Mammary epithelial cell (primary cell): ENCODE results near the gene RPEL1.
"Not testable (repeated sequence)": the region's sequence is repeated elsewhere in the genome, so short reads cannot be mapped to it uniquely, and the experiment has no call there.

Experiments
- CTCF ChIP-seq, 2 donors: IDR thresholded peaks in 1 of 2; conservative IDR thresholded peaks in 1 of 2; 2 replicates each; pipeline ENCODE4 v1.5.1; 2011 to 2012; ENCODE audit warnings: inconsistent platforms in 2 of 2, low read length in 2 of 2, mild to moderate bottlenecking in 2 of 2, control low read depth in 1 of 2, low read depth in 1 of 2; ENCODE audit not compliant: insufficient read depth in 1 of 2; ENCODE audit errors: extremely low read depth in 1 of 2
- EZH2 ChIP-seq: IDR thresholded peaks from 2 replicates; pipeline ENCODE4 v1.6.1; 2012; ENCODE audit warnings: low read length, inconsistent platforms, borderline replicate concordance

DNA sequence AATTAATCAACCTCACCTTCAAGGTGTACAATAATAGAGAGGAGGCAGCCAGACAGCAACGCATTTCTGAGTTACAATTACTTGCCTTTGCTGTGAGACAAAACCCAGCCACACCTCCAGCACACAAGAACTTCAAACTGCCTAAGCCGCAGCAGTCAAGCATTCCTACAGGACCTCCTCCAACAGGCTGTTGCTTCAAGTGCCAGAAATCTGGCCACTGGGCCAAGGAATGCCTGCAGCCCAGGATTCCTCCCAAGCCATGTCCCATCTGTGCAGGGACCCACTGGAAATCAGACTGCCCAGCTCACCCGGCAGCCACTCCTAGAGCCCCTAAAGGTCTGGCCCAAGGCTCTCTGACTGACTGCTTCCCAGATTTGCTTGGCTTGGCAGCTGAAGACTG lies 38.0 kb upstream of the RPEL1 start:
- TF ChIP-seq CTCF (conservative IDR thresholded peaks at IDR 0.05 in 1 of 2, IDR thresholded peaks at IDR 0.05 in 1 of 2; ENCODE audit: extremely low read depth in 1 of 2, insufficient read depth in 1 of 2, low read depth in 1 of 2, low read length in 2 of 2); EZH2: not testable (repeated sequence)
